Measurements from ENCODE around the gene TAS1R1.

TAS1R1 gene

GRCh38 chr1:6627031-6627430 is 71.9 kb downstream of the TAS1R1 start:
- H4K20me1 ChIP-seq (ENCODE audit: control insufficient read depth, insufficient read depth, low read depth, low read length): peaks cover 13% of the 10 kb centered on the region
- peaks cover 25% of the 10 kb centered on the region for H3F3A ChIP-seq (ENCODE audit: control insufficient read depth, insufficient read depth)
- no peaks in the 10 kb centered on the region for H3K9me2 ChIP-seq (replicated peaks; ENCODE audit: control insufficient read depth, low read length)
- H3K27ac ChIP-seq (ENCODE audit: low read depth, low read length): peak overlapping the region; percentile 86
- H3K9me3 ChIP-seq (ENCODE audit: control insufficient read depth, insufficient read depth, low read length): no peaks in the 10 kb centered on the region
- peaks cover 56% of the 10 kb centered on the region for H3K79me2 ChIP-seq (ENCODE audit: control insufficient read depth, low read length)
- no peaks in the 10 kb centered on the region for H3K27me3 ChIP-seq (ENCODE audit: control insufficient read depth, low read length)
- peak overlapping the region; percentile 98 for H3K4me2 ChIP-seq (ENCODE audit: low read length)
- peak overlapping the region; percentile 83 for H3K4me3 ChIP-seq (ENCODE audit: low read length)
- TF ChIP-seq CTCF (IDR thresholded peaks at IDR 0.05; ENCODE audit: low read depth, low read length, poor library complexity, severe bottlenecking): no peak
- TF ChIP-seq EZH2phosphoT487 (IDR thresholded peaks at IDR 0.05; ENCODE audit: borderline replicate concordance, low read length): no peak
- peaks cover 52% of the 10 kb centered on the region for H3K4me1 ChIP-seq (ENCODE audit: control insufficient read depth, low read length)
- H3K36me3 ChIP-seq (ENCODE audit: control insufficient read depth, low read length): peaks cover 63% of the 10 kb centered on the region

DNA sequence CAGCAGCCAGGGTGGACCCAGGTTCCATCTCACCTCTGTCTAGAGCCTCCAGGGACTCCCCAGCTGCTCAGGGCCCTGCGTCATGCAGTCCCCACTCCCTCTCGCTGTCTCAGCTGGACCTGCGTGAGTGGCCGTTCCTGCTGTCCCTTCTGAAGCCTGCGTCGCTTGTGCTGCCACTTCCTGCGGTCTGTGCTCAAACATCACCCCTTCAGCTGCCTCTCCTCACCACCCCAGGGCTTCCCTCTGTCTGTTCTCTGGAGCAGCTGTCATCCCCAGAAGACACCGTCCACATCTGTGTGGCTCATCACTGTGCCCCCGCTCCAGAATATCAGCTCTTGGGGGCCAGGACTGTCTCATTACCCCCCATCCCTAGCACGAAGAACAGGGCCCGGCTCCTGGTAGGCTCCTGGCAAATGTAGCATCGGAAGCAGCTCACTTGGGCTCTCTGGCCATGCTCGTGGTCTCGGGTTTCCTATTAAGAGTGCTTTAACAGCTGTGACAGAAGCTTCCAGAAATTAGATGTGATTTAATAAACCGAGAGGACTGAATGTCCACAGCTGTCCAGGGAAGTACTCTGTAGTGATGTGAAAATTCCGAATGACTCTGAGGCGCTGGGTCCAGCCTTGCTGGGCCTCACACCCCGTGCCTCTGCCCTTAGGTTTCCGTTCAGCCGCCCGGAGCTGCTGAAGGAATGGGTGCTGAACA is 72.9 kb downstream of the TAS1R1 start:
- Histone ChIP-seq H4K20me1 (ENCODE audit: control insufficient read depth, insufficient read depth, low read depth, low read length) (peaks cover 13% of the 10 kb centered on the region), H3K36me3 (ENCODE audit: control insufficient read depth, low read length) (peaks cover 62% of the 10 kb centered on the region)

GRCh38 chr1:6628971-6629479 is 73.9 kb downstream of the TAS1R1 start:
- no peak overlapping the region for H3K27ac ChIP-seq (ENCODE audit: low read depth, low read length)
- TF ChIP-seq CTCF (IDR thresholded peaks at IDR 0.05; ENCODE audit: low read depth, low read length, poor library complexity, severe bottlenecking) (no peak), EZH2phosphoT487 (IDR thresholded peaks at IDR 0.05; ENCODE audit: borderline replicate concordance, low read length) (no peak)
- no peaks in the 10 kb centered on the region for H3K9me2 ChIP-seq (replicated peaks; ENCODE audit: control insufficient read depth, low read length)
- H3K9me3 ChIP-seq (ENCODE audit: control insufficient read depth, insufficient read depth, low read length): no peaks in the 10 kb centered on the region
- H3F3A ChIP-seq (ENCODE audit: control insufficient read depth, insufficient read depth): peaks cover 9% of the 10 kb centered on the region
- peaks cover 13% of the 10 kb centered on the region for H4K20me1 ChIP-seq (ENCODE audit: control insufficient read depth, insufficient read depth, low read depth, low read length)
- peaks cover 43% of the 10 kb centered on the region for H3K79me2 ChIP-seq (ENCODE audit: control insufficient read depth, low read length)
- peaks cover 60% of the 10 kb centered on the region for H3K36me3 ChIP-seq (ENCODE audit: control insufficient read depth, low read length)
- H3K4me3 ChIP-seq (ENCODE audit: low read length): no peak overlapping the region
- H3K27me3 ChIP-seq (ENCODE audit: control insufficient read depth, low read length): no peaks in the 10 kb centered on the region
- H3K4me1 ChIP-seq (ENCODE audit: control insufficient read depth, low read length): peaks cover 36% of the 10 kb centered on the region
- no peak overlapping the region for H3K4me2 ChIP-seq (ENCODE audit: low read length)

More for the DNA sequence above, 72.9 kb downstream of the TAS1R1 start:
- H3K4me3 ChIP-seq (ENCODE audit: low read length): peak overlapping the region; percentile 83
- H3K9me3 ChIP-seq (ENCODE audit: control insufficient read depth, insufficient read depth, low read length): no peaks in the 10 kb centered on the region
- peak overlapping the region; percentile 86 for H3K27ac ChIP-seq (ENCODE audit: low read depth, low read length)
- H3K9me2 ChIP-seq (replicated peaks; ENCODE audit: control insufficient read depth, low read length): no peaks in the 10 kb centered on the region
- H3F3A ChIP-seq (ENCODE audit: control insufficient read depth, insufficient read depth): peaks cover 19% of the 10 kb centered on the region
- TF ChIP-seq CTCF (IDR thresholded peaks at IDR 0.05; ENCODE audit: low read depth, low read length, poor library complexity, severe bottlenecking) (no peak), EZH2phosphoT487 (IDR thresholded peaks at IDR 0.05; ENCODE audit: borderline replicate concordance, low read length) (no peak)
- peaks cover 46% of the 10 kb centered on the region for H3K4me1 ChIP-seq (ENCODE audit: control insufficient read depth, low read length)
- peak overlapping the region; percentile 98 for H3K4me2 ChIP-seq (ENCODE audit: low read length)
- H3K27me3 ChIP-seq (ENCODE audit: control insufficient read depth, low read length): no peaks in the 10 kb centered on the region
- peaks cover 50% of the 10 kb centered on the region for H3K79me2 ChIP-seq (ENCODE audit: control insufficient read depth, low read length)
